GM21526 (cell line): Measurements from ENCODE around the gene CAPN10.
"Not testable (repeated sequence)": the region's sequence is repeated elsewhere in the genome, so short reads cannot be mapped to it uniquely, and the experiment has no call there.

Source experiments
- ATAC-seq: cut with Tn5 transposase; IDR thresholded peaks from one replicate; pipeline ENCODE4 v1.9.1; 2021; ENCODE audit warnings: moderate library complexity; ENCODE audit not compliant: unreplicated experiment, low FRiP score

Gene CAPN10

DNA sequence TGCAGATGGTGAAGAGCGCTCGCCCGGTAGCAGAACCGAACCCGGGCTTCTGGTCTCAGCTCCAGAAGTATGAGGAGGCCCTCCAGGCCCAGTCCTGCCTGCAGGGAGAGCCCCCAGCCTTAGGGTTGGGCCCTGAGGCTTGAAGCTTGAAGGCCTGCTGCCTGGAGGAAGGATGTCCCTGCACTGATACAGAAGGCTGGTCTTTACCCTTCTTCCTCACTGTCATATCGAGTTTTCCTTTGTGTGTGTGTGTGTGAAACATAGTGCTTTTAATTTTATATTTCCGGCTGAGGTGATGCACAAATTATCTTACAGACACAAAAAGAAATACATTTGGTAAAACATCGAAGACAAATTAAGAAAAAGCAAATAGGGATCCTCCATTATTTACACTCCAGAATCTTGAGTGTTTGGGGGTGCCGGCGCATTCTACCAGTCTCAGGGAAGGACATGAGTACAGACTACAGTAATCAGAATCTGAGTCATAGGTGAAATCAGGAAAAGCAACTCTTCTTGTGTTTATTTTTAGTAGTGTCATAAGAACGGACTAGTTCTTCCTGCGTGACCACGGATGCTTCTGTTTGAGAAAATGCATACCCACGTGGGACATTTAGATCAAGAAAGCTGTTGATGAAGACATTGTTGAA lies 25.1 kb upstream of the CAPN10 start:
- ATAC-seq: no peak

DNA sequence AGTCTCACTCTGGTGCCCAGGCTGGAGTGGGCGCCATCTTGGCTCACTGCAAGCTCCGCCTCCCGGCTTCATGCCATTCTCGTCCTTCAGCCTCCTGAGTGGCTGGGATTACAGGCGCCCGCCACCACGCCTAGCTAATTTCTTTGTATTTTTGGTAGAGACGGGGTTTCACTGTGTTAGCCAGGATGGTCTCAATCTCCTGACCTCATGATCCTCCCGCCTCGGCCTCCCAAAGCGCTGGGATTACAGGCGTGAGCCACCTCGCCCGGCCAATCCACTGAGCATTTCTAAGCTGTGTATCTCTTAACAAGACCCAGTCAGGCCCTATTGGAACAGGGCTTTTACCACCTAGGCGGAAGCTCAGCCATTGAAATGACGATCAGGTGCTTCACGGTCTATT lies 23.3 kb upstream of the CAPN10 start:
- not testable (repeated sequence) for ATAC-seq

DNA sequence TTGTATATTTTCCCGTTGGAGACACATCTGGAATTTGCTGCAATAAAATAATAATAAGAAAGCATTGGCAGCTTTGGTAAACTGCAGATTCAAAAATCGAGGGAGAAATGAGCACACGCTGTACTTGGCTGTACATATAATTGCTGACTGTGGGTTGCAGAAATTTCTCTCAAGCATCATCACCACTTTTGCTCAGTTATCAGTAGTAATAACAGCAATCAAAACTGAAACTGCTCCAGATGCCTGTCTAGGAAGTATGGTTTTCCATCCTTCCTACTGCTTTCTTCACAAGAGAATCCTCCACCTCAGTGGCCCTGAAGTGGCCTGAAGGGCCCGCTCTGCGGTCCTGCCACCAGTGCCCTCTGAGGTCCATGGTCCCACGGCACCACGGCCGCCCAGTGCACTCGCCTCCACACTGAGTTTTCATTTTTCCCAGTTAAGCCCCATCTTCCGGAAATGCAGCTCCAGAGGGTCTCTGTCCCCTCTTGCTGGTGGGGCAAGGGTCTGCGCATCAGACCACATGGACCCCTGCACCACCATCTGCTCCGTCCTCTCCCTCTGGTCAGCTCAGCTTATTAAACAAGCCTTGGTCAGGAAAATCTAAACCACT lies 22.5 kb upstream of the CAPN10 start:
- no peak for ATAC-seq

DNA sequence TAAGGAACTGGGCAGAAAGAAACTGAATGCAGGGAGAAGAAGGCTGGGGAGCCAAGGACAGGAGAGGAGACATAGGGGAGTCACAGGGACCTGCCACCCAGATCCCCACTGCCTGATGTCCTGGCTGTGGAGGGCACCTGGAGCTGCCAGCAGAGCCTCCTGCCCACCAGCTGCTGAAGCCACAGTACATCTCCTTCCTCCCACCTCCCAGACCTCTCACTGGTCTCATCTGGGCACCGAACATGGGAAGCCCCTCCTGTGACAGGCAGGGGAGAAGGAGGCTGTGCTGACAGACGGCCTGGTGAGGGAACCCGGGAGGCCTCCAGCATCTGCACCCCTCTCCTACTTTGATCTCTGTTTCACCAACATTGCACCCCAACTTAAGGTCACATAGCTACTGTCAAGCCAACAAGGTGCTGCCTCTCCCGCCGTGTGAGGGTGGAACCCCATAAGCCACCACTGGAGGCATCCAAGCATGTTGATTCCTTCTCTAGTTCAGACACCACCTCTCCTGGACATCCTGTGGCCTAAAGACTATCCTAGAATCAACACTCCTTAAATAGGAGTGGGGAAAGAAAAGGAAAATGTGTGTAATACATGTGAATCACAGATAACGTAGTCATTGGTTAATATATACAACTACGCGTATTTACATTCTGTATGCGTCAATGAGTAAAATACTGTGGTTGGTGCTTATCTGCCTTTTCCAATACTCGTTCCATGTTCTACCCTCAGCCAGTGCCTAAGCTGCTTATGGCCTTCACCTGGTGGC lies 21.8 kb upstream of the CAPN10 start:
- no peak for ATAC-seq

DNA sequence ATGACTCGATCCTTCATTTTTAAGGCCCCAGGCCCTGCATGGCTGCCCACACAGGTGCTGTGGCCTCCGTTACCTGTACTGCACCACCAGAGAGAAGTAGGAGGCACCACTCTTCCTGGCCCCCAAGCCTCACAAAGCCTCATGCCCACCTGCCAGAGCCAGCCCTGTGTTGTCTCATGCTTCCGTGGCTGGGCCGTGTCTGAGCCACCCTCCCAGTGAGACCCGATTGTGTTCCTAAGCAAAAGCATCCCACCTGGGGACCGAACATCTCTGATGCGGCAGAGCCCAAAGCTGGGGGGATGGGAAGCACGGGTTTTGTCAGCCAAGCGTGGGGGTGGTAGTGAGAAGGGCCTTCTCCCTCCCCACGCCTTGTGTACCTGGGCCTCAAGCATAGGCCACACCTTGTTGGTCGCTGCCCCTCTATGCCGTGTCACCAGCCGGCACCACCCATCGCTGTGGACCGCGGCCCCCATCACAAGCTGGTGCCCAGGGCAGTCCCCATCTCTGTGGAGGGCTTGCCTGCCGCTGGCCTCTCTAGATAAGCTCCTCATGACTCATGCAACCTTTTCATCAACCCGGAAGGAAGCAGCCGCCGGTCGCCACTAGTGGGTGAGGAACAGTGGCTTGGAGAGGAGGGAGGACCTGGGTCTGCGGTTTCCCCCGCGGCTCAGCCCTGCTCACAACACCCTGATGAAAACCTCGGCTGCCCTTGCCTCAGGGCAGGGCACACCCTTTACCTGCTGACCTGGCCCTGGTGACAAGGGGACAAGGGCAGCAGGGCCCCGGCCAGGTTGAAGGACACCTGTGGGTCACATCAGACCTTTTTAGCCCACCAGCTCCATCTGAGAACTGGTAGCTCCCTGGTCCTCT lies 21.0 kb upstream of the CAPN10 start:
- ATAC-seq: peak; percentile 23

DNA sequence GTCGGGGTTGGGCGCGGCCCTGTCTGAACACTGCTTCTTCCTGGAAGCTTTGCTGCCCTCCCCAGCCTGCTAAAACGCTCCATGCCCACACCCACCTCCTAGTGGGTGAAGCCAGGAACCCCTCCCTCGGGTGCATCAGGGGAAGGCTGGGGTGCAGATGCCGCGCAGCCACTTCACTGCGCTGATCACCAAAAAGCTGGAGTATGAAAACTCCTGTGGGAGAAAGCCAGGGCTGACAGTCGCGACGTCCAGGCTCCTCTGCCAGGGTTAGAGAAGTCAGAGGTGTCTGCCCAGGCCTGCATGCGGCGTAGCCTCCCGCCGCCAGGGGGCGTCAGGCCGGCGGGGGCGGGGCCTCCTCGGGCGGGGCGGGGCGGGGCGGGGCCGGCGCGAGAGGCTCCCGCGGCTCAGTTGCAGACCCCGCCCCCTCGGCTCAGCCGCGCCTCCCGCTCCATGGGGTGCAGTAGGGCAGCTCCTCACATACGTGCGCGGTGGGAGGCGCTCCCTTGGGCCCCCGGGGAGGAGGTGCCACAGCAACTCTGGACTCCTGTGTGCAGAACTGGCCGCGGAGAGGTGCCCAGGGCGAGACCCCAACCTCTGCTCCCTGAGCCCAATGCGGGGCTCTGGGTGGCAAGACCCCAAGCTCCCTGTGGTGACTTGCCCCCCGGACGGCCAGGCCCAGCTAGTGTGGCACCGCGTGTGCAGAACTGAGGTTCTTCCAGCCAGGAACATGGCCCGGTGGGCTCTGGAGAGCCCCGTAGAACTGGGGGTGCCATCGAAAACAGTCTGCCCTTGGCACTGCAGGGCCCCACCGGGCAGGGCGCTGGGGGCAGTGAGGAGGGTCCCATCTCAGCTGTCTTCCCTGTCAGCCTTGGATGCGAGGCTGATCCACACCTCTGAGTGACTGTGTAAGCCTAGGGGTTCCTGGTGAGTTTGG lies 20.1 kb upstream of the CAPN10 start:
- ATAC-seq: peak; percentile 40

DNA sequence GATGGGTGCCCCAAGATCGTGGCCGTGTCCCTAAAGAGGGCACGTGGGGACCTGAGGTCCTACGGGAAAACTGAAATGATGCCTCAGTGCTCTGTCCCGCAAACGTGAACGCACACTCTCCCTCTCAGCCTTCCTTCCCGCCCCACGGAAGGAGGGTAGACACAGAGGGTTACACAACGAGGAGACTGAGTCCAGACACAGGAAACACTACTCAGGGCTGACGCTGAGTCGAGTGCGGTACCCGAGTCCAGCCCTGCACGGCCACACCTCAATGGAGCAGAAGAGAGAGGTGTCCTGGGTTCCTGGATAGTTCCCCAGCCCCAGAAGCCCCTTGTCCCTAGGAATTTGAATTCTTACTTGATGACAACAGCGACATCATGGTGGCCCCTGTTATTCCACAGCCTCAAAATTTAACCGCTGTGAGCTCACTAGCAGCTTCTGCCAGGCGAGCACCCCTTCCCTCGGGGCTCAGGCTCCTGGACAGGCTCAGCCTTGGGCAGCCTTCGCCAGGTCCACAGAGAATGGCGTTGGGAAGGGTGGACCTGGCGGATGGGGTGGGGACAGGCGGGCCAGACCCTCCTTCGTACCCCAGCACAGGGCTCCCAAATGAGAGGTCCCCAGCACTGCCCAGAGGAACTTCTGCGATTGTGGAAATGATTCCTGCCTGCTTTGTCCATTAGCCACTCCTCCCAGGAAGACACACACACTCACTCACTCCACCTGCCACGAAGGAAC lies 19.2 kb upstream of the CAPN10 start:
- no peak for ATAC-seq

DNA sequence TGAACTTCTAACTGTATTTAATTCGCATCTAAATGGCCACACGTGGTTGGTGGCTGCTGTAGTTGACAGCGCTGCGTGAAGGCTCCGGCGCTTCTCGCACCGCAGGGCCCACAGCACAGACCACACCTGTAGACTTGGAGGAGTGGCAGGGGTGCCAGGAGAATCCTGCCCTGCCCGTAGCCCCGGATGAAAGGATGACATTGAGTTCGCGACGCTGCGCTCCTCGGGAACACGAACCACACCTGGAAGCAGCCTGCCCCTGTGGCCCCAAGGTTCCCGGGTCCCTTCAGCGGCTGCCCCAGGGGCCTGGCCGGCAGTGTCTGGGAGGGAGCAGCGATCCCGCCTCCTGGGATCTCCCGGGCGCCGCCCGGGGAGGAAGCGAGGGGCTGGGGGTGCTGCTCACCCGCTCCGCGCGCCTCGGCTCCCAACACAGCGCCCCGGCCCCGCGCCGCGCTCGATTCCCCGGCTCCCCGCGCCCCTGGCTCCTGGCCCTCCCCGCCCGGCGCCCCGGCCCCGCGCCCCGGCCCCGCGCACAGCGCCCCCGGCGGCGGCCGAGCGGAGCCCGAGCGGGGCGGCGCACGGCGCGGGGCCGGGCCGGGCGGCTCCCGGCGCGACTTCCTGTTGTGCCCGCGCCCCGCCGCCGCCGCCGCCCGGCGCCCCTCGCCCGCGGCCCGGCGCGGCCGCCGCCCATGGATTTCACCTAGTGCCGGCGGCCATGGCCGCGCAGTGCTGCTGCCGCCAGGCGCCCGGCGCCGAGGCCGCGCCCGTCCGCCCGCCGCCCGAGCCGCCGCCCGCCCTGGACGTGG lies 18.5 kb upstream of the CAPN10 start, which contains the start of gene RNPEPL1:
Gene RNPEPL1, plus strand, starts transcription at position 613 of the 806 bp plus-strand sequence. Its CDS starts 103 bp downstream, at position 716.
- no peak for ATAC-seq

DNA sequence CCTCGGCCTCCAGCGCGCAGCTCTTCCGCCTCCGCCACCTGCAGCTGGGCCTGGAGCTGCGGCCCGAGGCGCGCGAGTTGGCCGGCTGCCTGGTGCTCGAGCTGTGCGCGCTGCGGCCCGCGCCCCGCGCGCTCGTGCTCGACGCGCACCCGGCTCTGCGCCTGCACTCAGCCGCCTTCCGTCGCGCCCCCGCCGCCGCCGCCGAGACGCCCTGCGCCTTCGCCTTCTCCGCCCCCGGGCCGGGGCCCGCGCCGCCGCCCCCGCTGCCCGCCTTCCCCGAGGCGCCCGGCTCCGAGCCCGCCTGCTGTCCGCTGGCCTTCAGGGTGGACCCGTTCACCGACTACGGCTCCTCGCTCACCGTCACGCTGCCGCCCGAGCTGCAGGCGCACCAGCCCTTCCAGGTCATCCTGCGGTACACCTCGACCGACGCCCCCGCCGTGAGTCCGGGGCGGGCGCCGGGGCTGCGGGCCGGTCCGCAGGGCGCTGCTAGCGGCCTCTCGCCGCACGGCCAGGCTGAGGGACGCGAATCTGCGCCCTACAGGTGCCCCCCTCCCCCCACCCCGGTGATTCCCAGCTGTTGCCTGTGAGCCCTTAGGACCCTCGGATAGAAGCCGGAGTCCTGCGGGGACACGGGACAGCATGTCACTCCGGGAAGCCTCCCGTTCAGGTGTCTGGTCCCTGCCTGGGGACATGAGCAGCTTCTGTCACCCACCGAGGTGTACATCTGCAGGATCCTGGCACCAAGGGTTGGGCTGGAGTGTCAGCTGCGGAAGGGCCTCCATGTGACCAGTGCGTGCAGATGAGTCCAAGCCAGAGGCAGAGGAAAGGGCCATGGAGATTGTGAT lies 17.6 kb upstream of the CAPN10 start:
- ATAC-seq: no peak

DNA sequence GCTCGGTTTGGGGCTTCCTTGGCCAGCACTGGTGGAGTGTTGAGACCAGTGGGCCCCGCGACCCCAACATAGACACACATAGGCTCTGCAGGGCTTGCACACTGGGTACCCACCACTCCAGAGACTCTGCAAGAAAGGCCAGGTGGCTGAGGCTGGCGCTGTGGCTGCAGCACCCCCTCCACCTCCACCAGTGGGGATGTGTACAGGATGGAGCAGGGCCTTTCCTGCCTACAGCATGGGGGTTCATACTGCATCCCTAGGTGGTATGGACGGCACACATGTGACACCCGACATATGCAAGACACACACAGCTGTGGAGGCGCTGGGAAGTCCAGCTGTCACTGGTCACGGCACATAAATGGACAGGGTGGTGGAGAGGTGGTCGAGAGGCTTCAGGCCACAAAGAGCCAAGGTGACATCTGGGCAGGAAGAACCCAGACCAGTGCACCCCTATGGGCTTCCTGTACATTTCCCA lies 17.0 kb upstream of the CAPN10 start:
- no peak for ATAC-seq

DNA sequence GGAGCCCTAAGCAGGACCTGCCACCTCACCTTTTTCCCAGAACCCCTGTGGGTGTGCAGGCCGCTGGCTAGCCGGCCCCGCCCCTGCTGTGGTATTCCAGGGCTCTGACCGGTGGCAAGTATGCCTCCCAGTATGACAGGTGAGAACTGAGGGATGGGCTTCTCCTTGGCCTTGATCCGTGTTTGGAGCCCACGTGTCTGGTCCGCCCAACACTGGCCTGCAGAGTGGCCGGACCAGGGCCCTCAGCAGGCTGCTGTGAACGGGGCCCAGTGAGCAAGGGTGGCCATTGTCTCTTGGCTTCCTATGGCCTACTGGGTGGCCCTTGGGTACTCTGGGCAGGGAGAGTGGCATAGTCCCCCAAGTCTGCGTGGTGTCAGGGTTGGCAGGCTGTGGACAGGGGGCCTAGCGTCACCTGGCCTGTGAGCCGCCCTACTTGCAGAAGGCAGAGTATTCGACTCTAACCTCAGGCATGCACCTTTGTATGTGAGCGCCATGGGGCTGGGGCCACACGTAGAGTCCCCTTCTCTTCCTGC lies 16.5 kb upstream of the CAPN10 start:
- ATAC-seq: no peak

DNA sequence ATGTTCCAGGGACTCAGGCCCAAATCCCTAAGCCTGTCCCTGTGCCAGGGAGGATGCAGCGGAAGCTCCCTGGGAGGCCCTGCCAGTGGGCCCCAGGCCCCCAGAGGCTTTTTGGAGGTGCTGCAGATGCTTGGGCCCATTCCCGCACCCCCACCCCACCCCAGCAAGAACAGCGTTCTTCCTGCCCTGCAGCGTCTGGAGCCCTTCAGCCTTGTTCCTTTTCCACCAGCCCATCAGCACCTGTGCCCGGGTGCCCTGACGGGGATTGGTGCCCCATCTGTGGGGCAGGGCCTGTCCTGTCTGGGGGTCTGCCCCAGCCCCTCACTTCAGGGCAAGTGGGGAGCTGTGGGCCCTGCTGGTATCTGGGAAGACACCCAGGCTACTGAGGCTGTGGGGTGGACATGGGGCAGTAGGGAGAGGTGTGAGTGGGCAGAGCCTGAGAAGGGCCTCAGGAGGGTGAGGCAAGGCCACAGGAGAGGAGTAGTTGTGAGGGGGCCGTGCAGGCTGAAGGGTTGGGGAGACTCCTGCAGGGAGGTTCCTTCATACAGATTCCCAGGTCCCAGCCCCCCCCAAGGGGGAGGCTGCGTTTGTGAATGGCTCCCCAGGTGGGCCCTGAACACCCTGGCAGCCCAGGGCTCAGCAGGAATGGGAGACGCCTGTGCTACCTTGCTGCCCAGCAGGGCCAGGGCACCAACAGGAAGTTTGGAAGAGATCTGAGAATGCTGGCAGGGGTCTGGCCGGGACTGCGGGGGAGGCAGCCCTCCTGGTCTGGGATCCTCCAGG lies 15.8 kb upstream of the CAPN10 start:
- ATAC-seq: no peak

DNA sequence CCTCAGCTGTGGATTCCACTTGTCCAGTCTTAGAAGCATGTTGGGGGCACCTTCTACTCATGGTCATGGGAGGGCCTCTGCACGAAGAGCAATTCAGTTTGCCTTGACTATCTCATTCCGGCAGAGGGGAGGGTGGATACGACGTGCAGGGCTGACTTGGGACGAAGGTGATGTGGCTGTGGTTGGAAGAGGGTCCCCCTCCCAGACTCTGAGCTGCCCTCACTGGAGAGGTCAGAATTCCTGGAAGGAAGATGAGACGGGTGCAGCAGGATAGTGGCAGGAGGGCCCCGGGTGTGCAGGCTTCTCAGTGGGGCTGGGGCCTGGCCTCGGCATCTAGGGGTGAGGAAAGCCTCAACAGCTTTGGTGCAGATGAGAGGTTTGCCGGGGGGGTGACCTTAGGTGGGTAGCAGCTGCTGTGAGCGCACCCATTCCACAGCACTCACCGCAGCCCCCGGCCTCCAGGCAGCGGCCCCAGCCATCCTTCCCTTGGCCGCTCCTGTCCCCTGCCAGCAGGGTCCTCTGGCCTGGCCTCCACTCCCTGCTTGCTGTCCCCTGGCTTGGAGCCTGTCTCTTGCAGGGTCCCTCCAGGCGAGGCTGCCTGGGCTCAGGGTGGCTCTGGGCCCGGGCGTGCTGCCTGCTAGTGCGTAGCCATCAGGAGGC lies 15.1 kb upstream of the CAPN10 start:
- no peak for ATAC-seq

DNA sequence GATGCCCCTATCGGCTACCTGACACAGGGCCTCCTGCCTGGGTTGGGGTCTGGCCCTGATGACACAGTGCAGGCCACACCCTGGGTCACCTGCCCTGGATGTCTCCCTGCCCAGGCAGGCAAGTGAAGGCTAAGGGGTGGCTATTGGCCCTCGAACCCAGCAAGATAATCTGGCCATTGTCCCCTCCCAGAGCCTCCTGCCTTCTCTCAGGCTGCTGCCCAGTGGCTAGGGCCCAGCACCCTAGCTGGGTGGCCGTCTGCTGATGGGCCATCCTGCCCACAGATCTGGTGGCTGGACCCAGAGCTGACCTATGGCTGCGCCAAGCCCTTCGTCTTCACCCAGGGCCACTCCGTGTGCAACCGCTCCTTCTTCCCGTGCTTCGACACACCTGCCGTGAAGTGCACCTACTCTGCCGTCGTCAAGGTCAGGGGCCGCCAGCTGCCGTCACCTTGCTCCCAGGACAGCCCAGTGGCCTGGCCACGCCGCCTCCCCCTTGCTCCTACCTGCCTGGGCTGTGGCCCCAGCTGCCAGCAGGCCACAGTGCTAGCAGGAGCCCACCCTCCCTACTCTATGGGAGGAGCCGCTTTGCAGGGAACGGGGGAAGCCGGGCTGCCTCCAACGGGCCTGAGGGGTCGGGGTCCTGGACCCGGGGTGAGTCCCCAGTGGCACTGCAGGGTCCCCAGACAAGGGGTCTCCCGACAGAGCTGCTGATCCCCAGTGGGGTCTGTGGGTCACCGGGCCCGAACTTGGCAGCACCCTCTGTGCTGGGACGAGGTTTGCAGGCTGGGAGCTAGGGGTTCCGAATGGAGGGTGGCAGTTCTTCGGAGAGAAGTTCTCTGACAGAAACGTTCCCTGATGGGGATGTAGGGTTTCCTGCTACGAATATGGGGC lies 14.1 kb upstream of the CAPN10 start:
- ATAC-seq: no peak

DNA sequence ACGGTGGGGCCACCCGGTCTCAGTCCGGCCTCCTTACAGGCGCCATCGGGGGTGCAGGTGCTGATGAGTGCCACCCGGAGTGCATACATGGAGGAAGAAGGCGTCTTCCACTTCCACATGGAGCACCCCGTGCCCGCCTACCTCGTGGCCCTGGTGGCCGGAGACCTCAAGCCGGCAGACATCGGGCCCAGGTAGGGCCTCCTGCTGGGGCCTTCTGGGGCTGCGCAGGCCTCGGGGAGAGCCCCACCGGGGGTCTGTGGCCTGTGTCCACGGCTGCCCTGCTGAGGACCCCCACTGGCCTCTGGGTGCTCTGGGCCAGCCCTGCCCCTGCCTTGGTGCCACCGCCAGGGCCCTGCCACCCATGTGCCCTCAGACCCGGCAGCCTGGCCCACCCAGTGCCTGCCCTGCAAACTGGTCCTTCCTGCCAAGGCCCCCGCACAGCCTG lies 13.4 kb upstream of the CAPN10 start:
- no peak for ATAC-seq
